Astrocyte of the cerebellum (primary cell): ENCODE measurements around the gene CLNK.
A peak's percentile ranks its signal among the peaks of the same experiment; 100 is the strongest.

Experiments
- DNase-seq: peaks from one replicate; pipeline ENCODE4 v3.0.0-alpha.2; 2011; ENCODE audit warnings: low read depth
- H3K4me3 ChIP-seq: 2 replicates; pipeline ENCODE4 v1.5.1; 2011; ENCODE audit warnings: mild to moderate bottlenecking, low read depth, low read length, moderate library complexity
- in situ Hi-C: cut with HindIII; loops from 2 replicates; pipeline ENCODE4 v1.10.0; 2017; ENCODE audit warnings: low sequenced_read_pairs
- TF ChIP-seq, protein P1 (sequence below): IDR thresholded peaks from 2 replicates; pipeline ENCODE4 v1.5.1; 2012; ENCODE audit warnings: low read length, low read depth, moderate library complexity, mild to moderate bottlenecking; ENCODE audit errors: missing control alignments

Gene CLNK

DNA sequence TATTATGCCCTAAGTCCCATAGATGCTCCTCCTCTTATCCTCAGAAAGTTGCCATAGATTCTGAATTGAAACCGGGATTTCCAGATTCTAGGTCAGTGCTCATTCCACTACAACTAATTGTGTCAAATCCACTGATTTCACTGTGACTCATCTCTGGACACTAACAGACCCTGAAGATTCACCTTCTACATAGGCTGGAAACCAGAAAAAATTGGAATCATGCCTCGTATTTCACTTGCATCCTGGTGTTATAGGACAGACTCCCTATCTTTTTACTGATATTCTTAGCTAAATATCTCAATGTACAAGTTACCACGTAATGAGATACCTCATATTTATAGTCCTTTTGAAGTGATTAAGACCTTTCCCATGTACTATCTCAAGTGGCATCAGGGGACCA, 36.7 kb downstream of the CLNK start:
- no peak for DNase-seq
- H3K4me3 ChIP-seq = no peak overlapping the region
- in situ Hi-C loops = no loop called here
- TF ChIP-seq, protein P1, sequence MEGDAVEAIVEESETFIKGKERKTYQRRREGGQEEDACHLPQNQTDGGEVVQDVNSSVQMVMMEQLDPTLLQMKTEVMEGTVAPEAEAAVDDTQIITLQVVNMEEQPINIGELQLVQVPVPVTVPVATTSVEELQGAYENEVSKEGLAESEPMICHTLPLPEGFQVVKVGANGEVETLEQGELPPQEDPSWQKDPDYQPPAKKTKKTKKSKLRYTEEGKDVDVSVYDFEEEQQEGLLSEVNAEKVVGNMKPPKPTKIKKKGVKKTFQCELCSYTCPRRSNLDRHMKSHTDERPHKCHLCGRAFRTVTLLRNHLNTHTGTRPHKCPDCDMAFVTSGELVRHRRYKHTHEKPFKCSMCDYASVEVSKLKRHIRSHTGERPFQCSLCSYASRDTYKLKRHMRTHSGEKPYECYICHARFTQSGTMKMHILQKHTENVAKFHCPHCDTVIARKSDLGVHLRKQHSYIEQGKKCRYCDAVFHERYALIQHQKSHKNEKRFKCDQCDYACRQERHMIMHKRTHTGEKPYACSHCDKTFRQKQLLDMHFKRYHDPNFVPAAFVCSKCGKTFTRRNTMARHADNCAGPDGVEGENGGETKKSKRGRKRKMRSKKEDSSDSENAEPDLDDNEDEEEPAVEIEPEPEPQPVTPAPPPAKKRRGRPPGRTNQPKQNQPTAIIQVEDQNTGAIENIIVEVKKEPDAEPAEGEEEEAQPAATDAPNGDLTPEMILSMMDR = no peak

DNA sequence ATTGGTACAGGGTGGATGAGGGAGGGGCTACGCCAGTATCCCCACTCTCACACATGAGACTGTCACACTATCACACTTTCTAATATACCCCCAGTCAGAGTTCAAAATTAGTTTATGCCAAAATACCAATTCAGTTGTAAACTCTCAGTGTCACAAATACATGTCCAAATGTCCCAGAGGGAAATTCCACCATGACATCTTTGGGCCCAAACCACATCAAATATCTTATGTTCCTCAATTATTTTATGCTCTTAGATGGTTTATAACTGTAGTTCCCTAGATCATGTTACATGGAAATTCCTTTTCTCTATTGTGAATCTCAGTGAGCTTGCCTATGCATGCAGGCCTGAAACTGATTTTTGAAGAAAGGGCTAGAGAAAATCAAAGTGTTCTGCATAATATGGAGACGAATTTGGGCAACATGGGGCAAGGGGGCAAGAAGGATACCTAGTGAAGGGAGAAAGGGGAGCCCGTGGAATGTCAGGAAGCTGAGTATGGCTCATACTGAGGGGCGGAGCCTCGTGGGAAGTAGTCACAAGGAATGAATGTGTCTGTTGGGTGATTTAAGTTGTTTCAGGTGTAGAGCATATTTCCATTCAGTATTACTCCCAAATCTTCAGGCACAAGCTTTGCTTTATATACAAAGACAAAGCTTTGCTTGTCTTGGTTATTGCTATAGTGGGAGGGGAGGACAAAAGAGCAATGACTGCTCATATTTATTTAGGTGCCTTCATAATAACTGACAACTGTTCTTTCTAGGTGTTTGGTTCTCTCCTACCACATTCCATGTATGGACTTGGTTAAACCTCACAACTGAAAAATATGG, 40.8 kb downstream of the CLNK start:
- in situ Hi-C loops = no loop called here
- no peak overlapping the region for H3K4me3 ChIP-seq
- no peak for DNase-seq
- TF ChIP-seq, protein P1 = no peak

- in situ Hi-C loops = no loop called here
- H3K4me3 ChIP-seq = no peak overlapping the region
Observed at GRCh38 chr4:10640561-10641201, 43.9 kb downstream of the CLNK start.

DNA sequence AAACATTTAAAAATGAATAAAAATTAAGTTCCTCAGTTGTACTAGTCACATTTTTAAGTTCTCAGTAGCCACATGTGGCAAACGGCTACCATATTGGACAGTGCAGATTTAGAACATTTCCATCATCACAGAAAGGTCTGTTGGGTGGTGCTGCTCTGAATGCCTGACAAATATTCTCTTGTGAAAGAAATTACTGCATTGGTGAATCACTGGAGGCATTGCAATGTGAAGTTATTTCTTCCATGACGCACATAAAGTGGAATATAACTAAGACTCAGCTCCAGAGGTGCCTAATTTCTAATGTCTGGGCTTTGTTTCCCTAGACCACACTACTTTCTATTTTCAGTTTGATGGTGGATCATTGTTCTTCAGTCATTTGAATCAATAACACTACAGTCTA, 44.9 kb downstream of the CLNK start:
- in situ Hi-C loops = no loop called here
- no peak overlapping the region for H3K4me3 ChIP-seq

More at GRCh38 chr4:10640561-10641201, 43.9 kb downstream of the CLNK start:
- TF ChIP-seq, protein P1 = no peak
- DNase-seq = peak; percentile 78

DNA sequence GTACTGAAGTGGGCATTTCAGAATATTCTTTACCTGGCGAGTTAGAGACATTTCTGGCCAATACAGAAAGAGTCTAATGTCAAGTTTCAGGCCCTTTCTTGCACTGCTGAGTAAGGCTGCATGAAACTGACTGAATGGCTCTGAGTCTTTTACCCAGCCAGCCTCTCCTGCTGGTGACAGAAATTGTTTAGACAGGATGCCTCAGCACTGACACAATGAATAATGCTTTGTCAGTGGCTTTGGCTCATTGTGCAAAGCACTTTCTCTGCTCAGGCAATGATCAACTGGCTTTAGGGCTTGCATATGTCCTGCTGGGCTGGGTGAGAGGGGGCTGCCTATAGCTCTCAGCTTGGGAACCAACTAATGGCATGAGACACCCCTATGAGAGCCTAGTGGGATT, 45.5 kb downstream of the CLNK start:
- in situ Hi-C loops = no loop called here
- no peak for DNase-seq
- H3K4me3 ChIP-seq = no peak overlapping the region
- TF ChIP-seq, protein P1 = no peak

More for the DNA sequence above, 44.9 kb downstream of the CLNK start:
- DNase-seq = no peak
- TF ChIP-seq, protein P1 = no peak

GRCh38 chr4:10635091-10635490, 49.5 kb downstream of the CLNK start:
- DNase-seq = no peak
- no peak overlapping the region for H3K4me3 ChIP-seq
- TF ChIP-seq, protein P1 = no peak
- in situ Hi-C loops = no loop called here
